ENCODE data around the gene ADAM22.
"Not testable (repeated sequence)": the region's sequence is repeated elsewhere in the genome, so short reads cannot be mapped to it uniquely, and the experiment has no call there.

Gene ADAM22

DNA sequence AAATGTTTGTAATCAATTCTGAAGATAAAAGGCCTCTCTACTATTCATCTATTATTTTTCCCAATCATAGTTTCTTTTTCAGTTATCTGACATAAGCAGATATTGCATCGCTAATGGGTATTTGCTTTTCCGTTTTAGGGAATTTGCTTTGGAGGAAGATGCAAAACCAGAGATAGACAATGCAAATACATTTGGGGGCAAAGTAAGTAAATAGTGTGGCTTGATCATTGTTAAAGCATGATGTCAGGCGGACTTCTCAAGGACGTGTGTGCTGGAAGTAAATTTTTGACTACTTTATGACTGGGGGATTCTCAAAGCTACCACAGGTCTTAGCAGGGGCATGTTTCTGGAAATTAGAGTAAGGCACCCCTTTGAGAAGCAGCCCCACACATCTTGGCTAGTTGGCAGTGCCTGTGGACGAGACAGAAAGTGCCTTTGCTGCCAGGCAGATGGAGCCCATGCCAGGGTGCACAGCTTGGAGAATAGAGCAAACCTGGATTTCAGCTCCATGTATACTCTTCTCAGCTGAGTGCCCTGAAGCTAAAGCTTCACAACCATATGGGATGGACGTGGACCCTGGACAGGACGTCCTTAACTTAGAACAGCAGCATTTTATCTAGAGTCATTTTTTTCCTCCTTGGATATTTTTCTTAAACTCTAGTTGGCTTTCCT lies 217.2 kb downstream of the ADAM22 start:
- DNase-seq (ENCODE audit: low read depth, low spot score) = no peak
- in situ Hi-C loops (cut with HindIII; ENCODE audit: low sequenced_read_pairs) = no loop called here
- TF ChIP-seq, protein P1, sequence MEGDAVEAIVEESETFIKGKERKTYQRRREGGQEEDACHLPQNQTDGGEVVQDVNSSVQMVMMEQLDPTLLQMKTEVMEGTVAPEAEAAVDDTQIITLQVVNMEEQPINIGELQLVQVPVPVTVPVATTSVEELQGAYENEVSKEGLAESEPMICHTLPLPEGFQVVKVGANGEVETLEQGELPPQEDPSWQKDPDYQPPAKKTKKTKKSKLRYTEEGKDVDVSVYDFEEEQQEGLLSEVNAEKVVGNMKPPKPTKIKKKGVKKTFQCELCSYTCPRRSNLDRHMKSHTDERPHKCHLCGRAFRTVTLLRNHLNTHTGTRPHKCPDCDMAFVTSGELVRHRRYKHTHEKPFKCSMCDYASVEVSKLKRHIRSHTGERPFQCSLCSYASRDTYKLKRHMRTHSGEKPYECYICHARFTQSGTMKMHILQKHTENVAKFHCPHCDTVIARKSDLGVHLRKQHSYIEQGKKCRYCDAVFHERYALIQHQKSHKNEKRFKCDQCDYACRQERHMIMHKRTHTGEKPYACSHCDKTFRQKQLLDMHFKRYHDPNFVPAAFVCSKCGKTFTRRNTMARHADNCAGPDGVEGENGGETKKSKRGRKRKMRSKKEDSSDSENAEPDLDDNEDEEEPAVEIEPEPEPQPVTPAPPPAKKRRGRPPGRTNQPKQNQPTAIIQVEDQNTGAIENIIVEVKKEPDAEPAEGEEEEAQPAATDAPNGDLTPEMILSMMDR (IDR thresholded peaks at IDR 0.05; ENCODE audit: low read depth, low read length) = no peak
- no peak overlapping the region for H3K4me3 ChIP-seq (ENCODE audit: low read depth, low read length)

DNA sequence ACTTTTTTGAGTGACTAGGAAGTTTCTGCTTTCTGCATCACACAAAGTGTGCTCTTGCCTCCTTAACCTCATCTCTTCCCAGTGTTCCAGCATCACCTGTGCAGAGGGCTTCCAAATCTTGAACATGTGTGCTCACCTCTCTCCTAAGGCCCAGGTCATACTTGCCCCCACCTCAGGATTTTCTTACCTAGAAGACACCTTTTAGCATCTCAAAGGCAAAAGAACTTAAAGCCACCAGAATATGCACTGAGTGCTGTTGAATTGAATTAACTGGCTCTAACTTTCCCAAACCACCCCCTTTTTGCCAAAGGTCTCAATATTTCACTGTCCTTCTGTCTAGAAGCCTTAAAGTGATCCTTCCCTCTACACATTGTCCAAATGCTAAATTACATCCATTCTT lies 219.3 kb downstream of the ADAM22 start:
- no peak for DNase-seq (ENCODE audit: low read depth, low spot score)
- TF ChIP-seq, protein P1 (IDR thresholded peaks at IDR 0.05; ENCODE audit: low read depth, low read length) = no peak
- no peak overlapping the region for H3K4me3 ChIP-seq (ENCODE audit: low read depth, low read length)
- in situ Hi-C loops (cut with HindIII; ENCODE audit: low sequenced_read_pairs) = no loop called here

DNA sequence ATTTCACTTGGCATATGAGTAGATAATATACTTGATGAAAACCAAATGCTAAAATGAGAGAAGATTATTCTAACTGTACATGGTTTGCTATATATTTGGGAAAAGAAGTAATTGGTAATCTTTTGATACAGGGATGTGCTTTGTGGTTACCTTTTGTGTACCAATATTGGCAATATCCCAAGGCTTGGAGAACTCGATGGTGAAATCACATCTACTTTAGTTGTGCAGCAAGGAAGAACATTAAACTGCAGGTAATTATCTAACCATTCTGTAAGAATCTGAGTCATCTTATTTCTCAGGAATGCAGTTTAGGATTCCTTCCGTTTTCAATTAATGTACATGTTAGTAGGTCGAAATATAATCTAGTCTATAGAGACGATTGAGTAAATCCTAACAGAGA lies 221.7 kb downstream of the ADAM22 start:
- in situ Hi-C loops (cut with HindIII; ENCODE audit: low sequenced_read_pairs) = no loop called here
- TF ChIP-seq, protein P1 (IDR thresholded peaks at IDR 0.05; ENCODE audit: low read depth, low read length) = no peak
- H3K4me3 ChIP-seq (ENCODE audit: low read depth, low read length) = no peak overlapping the region
- DNase-seq (ENCODE audit: low read depth, low spot score) = no peak

DNA sequence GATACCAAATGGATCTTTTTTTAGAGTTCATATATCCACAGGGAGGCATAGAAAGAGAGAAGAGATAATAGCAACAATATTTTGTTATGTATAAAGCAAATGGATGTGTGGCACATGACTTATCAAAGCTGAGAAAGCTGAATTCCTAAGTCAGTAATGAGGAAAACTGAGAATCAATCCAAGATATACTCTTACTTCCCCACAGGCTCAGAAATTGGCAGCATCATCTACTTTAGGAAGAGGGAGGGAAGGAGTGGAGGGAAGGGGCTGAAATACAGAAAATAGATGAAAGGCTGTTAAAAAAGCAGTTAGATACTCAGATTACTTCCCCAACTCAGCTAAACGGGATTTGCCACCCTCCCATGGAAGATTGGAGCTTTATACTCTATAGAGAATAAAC lies 222.3 kb downstream of the ADAM22 start:
- DNase-seq (ENCODE audit: low read depth, low spot score) = no peak
- in situ Hi-C loops (cut with HindIII; ENCODE audit: low sequenced_read_pairs) = no loop called here
- TF ChIP-seq, protein P1 (IDR thresholded peaks at IDR 0.05; ENCODE audit: low read depth, low read length) = no peak
- H3K4me3 ChIP-seq (ENCODE audit: low read depth, low read length) = no peak overlapping the region

DNA sequence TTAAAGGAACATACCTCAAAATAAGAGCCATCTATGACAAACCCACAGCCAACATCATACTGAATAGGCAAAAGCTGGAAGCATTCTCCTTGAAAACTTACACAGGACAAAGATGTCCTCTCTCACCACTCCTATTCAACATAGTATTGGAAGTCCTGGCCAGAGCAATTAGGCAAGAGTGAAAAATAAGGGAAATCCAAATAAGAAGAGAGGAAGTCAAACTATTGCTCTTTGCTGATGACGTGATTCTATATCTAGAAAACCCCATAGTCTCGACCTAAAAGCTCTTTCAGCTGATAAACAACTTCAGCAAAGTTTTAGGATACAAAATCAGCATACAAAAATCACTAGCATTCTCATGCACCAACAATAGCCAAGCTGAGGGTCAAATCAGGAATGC lies 225.7 kb downstream of the ADAM22 start:
- H3K4me3 ChIP-seq (ENCODE audit: low read depth, low read length); DNase-seq (ENCODE audit: low read depth, low spot score); in situ Hi-C loops (cut with HindIII; ENCODE audit: low sequenced_read_pairs): not testable (repeated sequence)

DNA sequence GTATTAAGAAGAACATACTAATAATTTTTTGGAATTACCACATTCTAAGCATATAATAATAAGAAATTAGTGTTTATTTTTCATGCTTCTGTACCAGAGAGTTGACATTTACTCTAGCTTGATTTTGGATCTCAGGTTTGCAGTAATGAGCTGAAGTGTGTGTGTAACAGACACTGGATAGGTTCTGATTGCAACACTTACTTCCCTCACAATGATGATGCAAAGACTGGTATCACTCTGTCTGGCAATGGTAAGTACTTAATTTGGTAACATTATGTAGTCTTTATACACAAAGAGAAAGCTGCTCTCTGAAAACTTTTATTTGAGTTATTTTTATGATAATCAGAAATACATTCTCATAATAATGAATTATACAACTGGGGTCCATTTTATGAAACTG lies 231.6 kb downstream of the ADAM22 start:
- TF ChIP-seq, protein P1 (IDR thresholded peaks at IDR 0.05; ENCODE audit: low read depth, low read length) = no peak
- no peak overlapping the region for H3K4me3 ChIP-seq (ENCODE audit: low read depth, low read length)
- in situ Hi-C loops (cut with HindIII; ENCODE audit: low sequenced_read_pairs) = no loop called here
- DNase-seq (ENCODE audit: low read depth, low spot score) = no peak

DNA sequence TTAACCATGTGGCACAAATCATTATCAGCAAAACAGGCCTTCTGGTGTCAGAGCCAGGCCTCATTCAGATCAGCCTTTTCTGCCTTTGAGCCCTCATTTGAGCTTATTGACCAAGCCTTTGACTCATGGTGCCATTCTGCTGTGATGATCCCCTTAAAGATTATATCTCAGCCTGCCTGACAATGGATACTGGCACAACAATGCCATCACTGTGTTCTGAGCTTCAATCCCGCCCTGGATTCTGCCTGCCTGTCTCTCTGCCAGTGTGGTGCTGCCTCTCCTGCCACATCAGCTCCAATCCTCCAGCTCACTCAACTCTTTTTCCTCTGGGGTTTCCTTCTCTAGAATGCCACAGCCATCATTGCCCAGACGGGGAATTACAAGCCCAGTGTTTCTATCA lies 233.2 kb downstream of the ADAM22 start:
- DNase-seq (ENCODE audit: low read depth, low spot score) = no peak
- TF ChIP-seq, protein P1 (IDR thresholded peaks at IDR 0.05; ENCODE audit: low read depth, low read length) = no peak
- H3K4me3 ChIP-seq (ENCODE audit: low read depth, low read length) = no peak overlapping the region
- in situ Hi-C loops (cut with HindIII; ENCODE audit: low sequenced_read_pairs) = no loop called here
